HG03196 (cell line): Measurements from ENCODE around the gene UCK1.
"Not testable (repeated sequence)": the region's sequence is repeated elsewhere in the genome, so short reads cannot be mapped to it uniquely, and the experiment has no call there.

Experiments used
- ATAC-seq: cut with Tn5 transposase; IDR thresholded peaks from one replicate; pipeline ENCODE4 v1.9.1; 2021; ENCODE audit not compliant: unreplicated experiment

Gene UCK1

DNA sequence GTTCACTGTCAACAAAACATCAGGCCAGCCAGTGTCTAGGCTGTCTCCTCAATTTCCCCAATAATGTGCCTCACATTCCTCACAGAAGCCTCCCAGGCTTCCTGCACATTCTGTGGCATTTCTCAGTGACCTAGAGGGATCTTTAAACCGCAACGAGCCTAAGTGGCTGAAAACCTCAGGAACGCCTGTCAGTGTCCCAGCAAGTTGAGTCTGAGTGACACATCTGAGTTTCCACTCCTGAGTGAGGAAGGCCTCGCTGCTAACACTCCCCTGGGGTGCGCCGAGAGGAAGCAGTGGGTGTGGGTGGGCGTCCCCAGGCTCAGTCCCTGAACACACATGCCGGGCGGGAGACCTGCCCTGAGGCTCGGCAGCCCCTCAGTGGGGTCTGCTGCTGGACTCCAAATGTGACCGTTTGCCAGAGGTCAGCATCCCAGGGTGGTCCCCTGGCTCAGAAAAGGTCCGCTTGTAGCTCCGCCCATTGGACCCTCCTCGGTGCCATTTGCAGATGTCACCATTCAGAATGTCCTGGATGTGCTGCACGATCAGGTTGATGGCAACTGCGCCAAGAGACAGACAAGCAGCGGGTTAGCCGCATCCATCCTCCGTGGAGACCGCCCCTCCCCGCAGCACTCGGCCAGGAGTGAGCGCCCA, 6.3 kb downstream of the UCK1 start:
- ATAC-seq = no peak

DNA sequence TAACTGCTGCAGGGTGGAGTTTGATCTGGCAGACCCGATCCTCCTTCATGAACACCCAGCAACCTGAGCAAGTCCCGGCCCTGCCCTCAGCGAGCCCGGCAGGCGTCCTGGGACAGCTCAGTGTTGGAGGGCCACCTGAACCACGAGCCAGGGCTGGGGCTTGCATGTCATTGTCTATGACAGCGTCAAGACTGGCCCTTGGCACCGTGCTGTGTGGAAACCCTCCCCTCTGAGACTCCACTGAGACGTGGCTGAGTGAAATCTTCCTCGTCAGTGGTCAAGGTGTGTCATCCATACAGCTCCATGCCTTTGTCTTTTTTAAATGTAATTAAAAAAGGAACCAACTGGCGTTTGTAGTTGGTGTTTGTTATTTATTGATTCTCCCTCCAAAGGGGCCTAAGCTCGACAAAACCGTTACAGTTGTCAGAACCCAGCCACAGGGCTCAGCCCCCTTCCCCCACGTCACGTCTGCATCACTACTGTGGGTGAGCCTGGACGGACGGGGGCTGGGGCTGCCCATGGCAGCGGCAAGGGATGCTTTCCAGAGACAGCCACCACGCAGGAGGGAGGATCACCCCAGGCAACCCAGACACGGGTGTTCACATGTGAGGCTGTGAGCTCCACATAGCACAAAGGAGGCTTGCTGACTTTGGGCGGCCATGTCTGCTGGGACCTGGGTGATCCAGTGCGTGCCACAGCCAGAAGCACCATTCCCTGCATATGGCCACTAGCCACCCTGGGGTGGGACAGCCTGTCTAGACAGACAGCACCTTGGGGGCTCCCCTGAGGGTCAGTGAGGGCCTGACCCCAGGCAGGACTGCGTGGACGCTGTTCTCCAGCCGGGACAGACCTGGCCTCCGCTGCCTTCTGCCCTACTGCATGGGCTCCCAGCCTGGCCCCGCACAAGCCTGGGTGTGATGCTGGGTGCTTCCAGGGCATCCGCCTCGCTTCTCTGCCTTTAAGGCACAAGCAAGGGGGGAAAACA, 7.3 kb downstream of the UCK1 start:
- ATAC-seq = no peak

- no peak for ATAC-seq
These were observed 8.0 kb downstream of the UCK1 start for GRCh38 chr9:131523086-131523388.

- no peak for ATAC-seq
These were observed 8.6 kb downstream of the UCK1 start for GRCh38 chr9:131522257-131523085.

DNA sequence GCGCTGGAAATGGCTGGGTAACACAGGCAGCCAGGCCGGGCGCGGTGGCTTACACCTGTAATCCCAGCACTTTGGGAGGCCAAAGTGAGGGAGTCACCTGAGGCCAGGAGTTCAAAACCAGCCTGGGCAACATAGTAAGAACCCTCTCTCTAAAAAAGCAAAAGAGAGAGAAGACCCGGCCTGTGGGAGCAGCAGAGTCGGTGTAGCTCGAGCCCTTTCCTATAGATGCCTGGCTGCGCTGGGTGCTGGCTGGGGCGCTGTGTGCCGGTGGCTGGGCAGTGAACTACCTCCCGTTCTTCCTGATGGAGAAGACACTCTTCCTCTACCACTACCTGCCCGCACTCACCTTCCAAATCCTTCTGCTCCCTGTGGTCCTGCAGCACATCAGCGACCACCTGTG, 9.2 kb downstream of the UCK1 start:
- no peak for ATAC-seq

DNA sequence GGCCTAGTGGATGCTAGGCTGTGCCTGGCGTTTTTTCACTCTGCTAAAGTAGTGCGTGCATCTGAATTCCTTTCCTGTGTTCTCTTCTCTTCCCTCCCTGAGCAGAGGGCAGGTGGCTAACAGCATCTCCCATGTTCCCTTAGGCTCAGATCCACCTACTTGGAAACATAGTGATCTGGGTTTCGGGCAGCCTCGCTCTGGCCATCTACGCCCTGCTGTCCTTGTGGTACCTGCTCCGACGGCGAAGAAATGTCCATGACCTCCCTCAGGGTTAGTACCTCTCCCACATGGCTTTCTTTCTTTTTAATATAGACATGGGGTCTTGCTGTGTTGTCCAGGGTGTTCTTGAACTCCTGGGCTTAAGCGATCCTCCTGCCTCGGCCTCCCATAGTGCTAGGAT, 9.9 kb downstream of the UCK1 start:
- ATAC-seq = no peak

DNA sequence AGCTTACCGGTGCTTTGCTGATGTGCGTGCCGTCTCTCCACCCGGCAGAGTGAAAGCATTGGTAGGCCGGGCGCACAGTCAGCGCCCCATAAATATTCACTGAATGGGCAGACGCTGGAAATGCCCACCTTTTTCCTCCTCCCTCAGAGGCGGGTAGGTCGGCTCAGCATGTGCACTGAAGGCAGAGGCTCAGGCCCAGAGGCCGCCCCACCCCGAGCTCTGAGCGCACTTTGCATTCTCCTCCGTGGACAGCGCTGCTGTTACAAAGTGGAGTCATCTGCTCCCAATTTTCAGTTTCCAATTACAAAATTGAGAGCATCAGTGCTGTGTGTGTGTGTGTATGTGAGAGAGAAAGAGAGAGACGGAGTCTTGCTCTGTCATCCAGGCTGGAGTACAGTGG, 10.6 kb downstream of the UCK1 start:
- ATAC-seq = no peak

- no peak for ATAC-seq
These were observed 12.5 kb downstream of the UCK1 start for GRCh38 chr9:131518553-131518952.

DNA sequence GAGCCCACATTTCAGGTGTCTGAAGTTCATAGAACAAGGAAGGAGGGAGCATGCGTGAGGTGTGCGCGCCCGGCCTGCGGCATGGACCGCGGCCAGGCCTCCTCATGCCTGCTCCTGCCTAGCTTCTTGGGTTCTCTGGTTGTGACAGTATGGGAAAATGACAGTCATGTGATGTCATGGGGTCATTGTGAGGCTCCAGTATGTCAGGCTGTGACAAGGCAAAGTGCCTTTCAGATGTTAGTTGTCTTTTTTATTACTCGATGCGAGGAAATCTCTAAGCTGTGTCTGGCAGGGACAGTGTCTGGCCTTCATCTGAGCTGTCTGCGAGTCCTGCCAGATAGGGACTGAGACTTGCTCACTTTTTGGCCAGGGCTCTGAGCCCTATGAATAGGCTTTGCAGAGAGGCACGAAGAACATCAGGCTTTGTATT, 13.3 kb downstream of the UCK1 start:
- no peak for ATAC-seq

DNA sequence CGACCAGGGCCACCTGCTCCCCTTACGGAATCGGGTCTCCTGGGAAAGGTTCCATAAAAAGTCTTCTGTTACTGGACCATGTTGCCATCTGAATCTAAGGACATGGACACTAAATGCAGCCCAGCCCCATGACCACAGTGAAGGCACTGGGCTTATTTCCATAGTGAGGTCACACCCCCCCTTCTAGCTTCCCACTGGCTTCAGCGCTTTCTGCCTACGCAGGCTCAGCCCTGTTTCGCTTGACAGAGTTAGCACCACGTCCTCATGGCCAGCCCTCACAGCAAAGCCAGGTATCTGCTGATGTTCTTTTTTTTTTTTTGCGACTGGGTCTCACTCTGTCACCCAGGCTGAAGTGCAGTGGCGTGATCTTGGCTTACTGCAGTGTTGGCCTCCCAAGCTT, 14.1 kb downstream of the UCK1 start:
- no peak for ATAC-seq

DNA sequence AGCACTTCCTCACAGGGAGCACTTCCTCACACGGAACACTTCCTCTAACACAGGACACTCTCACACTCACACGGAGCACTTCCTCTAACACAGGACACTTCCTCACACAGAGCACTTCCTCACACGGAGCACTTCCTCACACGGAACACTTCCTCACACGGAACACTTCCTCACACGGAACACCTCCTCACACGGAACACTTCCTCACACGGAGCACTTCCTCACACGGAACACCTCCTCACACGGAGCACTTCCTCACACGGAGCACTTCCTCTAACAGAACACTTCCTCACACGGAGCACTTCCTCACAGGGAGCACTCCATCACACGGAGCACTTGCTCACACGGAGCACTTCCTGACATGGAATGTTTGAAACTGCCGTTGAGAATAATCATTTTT, 15.0 kb downstream of the UCK1 start:
- no peak for ATAC-seq

- ATAC-seq = not testable (repeated sequence)
These were observed 15.5 kb downstream of the UCK1 start for GRCh38 chr9:131515559-131516031.

DNA sequence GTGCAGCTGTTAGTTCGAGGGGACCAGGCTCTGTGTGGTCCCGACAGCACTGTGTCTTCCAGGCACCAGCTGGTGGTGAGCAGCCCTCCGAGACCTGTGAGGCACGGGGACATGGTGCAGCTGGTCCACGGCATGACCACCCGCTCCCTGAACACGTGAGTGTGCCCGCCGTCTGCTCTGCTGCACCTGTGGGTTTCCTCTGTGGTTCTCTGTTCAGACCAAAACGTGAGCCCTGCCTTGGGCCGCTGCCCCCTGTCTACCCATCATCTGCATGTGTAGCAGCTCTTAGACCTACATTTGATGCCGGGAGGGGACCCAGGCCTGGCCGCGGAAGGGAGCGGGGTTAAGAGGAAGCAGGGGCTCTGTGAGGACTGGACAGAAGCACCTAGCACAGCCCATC, 17.9 kb downstream of the UCK1 start:
- no peak for ATAC-seq

DNA sequence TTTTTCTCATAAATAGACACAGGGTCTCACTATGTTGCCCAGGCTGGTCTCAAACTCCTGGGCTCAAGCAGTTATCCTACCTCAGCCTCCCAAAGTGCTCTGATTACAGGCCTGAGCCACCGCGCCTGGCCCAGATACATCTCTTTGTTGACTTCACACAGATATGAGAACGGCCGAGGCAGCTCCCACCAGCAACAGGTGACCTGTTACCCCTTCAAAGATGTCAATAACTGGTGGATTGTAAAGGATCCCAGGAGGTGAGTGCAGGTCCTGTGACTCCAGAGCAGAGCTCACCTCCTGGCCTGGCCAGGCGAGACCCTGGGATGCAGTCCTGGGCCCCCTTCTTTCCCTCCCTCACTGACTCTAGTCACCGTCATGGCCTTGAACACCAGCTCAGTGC, 19.2 kb downstream of the UCK1 start:
- no peak for ATAC-seq

DNA sequence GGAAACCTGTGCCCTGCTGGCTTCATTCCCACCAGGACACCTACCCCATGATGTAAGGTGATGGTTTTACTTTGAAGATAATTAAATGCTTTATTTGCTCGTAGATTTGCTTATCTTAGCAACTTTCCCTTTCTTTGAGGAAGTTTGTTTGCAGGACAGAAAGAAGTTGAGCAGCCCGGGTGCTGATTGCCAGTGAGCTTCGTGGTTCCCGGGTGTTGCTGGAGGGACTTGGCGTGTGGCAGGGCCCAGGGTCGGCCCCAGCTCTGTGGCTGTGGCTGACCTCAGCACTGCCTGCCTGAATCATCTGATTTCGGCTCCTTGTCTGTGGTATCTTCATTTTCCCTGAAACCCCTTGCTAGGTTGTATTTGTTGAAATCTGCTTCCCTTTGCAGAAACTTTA, 19.6 kb downstream of the UCK1 start:
- no peak for ATAC-seq

DNA sequence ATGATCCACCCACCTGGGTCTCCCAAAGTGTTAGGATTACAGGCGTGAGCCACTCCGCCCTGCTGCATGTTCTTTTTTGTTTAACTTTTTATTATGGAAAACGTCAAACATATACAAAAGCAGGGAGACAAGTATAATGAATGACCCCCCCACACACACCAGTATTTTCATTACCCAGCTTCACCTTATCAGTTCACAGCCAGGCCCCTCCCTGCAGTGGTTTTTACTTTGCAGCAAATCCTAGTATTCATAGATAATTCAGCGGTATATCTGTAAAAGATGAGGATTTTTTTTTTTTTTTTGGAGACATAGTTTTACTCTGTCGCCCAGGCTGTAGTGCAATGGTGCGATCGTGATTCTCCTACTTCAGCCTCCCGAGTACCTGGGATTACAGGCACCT, 26.1 kb downstream of the UCK1 start:
- ATAC-seq = no peak

- no peak for ATAC-seq
These were observed 27.2 kb downstream of the UCK1 start for GRCh38 chr9:131503626-131504465.

DNA sequence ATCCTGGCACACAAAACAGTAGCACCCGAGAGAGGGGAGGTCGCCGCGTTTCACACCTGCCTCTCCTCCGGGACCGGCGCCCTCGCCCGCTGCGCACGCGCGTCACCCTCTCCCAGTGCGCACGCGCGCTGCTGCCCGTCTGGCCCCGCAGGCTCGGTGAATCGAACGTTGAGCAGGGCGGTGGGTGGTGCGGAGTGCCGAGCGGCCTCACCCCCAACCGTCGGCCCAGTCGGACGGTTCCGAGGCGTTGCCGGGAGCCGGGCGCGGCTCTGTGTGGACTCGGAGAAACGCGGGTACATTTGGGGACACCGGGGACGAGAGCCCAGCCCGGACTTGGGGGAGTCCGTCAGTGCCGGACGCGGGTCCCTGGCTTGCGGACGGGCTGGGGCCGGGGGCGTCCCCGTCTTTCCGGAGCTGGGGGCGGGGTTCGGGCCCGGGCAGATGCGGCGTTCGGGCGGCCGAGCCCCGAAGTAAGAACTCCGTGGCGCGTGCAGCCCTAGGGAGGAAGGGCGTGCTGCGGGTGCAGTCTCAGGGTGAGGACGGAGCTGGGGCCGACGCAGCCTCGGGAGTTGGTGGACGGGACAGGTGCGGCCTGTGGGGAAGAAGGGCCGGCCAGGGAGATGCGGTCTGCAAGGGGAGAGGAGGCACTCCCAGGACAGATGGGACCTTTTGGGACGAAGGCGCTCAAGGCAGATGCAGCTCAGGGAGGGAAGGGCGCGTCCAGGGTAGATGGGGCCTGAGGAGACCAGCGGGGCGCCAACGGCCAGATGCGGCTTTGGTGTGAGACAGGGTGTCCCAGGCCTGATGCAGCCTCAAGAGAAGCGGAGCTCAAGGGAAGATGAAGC, 28.1 kb downstream of the UCK1 start, which contains the start of gene POMT1:
Gene POMT1, plus strand, starts transcription at position 138 of the 845 bp plus-strand sequence. CDS start 1,301 bp downstream, outside the sequence.
- peak; percentile 71 for ATAC-seq

GRCh38 chr9:131500939-131501541, 30.0 kb downstream of the UCK1 start:
- no peak for ATAC-seq
